GM18519 (cell line): ENCODE data around the gene ALX4.

Experiments used
- ATAC-seq: cut with Tn5 transposase; IDR thresholded peaks from one replicate; pipeline ENCODE4 v1.9.1; 2021; ENCODE audit warnings: mild to moderate bottlenecking, moderate library complexity; ENCODE audit not compliant: unreplicated experiment, low FRiP score

ALX4 gene

DNA sequence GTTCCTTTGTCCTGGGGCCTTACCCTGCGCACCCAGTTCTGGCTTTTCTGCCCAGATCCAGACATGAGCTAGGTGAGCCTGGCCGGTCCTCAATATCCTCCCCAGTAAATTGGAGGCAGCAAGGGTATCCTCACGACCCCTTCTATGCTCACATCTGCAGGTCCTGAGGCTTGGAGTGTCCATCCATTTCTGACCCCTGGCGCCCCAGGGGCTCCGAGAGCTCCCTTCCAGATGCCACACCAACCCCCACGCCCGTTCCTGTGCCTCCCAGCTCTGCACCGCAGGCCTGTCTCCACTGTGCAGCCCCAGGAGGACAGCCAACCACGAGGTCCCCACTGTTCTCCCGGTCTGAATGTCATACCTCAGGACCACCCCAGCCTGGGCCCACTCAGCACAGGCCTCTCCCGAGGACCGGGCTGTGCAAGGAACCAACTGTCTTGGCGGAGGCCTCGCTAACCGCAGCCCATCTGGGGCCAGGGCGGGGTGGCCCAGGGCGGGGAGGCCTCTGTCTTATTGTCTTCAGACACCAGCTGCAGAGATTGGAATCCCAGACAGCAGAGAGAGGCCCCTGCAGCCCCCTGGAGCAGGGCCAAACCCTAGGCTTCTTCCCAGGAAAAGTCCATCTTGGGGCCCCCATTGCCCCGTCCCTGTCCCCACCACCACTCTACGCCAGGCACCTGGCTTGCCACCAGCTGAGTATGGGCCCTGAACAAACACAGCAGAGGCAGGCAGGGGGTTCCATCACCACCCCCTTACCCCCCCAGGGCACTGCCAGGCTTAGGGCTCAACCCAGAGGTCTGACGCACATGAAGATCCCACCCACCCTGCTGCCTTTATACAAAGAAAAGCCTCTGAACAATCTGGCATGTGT, 39.3 kb downstream of the ALX4 start:
- no peak for ATAC-seq

DNA sequence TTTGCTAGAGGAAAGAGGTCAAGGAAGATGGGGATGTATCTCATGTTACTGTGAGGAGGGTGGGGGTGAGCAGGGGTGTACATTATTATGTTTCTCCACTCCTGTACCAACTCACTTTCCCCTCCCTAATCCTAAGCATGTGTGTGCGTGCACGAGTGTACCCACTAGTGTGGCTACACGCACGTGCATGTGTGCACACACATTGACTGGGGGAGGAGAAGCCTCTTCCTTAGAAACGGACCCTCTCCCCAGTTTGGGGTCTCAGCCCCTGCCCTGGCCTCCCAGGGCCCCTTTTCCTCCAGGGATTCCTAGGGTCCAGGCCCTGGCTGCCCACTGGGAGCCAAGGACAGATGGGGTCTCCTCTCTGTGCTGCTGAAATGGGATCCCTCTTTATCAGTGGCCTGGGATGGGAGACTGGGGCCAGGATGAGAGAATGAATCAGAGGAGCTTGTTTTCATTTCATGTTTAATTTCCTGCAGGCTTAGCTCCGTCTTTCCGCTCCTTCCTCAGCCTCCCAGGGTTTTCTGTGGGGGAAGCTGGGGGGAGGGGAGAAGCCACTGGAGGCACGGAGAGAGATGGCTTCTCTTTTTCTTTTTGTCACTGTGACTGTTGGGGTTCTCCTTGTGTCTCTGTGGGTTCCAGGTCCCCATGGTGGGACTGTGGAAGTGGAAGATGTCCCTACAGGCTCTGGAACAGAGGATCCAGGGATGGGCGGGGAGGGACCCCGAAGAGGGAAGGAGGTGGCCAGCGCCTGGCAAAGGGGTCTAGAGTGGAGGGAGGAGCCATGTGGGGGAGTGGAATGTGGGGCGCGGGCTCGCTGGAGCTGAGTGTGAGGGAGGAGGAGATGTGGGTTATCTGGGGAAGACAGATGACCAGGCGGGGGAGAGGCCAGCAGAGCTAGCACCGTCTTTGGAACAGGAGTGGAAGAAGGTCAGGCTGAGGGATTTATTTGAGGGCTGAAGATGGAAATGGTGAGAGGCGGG, 40.3 kb downstream of the ALX4 start:
- ATAC-seq = no peak

GRCh38 chr11:44268614-44269080, 41.3 kb downstream of the ALX4 start:
- no peak for ATAC-seq

DNA sequence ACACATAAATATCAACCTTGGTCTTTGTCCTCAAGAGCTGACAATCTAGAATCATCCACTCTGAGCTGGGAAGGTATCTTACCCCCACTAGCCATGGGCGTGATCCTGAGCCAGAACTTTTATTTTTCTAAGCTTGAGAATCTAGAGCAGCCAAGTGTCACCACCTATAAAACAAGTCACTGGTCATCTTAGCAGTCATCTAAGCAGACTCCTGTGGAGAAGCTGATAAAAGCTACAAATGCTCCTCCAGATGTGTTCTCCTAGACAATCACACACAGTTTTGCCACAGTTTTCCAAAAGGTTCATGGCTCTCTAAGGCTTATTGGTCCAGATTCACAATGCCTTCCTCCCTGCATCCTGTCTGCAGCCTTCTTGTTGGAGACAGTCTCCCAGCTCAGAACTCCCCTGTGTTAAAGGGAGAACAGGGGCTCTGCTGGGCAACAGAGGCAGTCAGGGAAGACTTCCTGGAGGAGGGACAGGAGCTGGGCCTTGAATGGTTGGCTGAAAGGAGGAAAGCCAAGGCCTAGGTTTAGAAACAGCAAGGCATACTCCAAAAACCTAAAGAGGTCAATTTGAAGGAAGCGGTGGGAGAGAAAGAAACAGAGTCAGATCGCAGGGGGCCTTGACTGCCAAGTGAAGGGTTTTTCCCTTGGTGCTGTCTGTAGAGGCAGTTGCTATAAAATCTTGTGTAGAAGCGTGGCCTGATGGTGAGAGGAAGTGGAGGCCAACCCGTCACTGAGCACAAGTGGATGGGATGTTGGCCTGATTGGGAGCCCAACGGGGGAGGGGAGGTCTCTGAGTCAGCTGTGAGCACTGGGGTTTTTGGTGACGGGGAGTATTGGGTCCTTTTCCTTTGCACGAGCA, 42.0 kb downstream of the ALX4 start:
- ATAC-seq = no peak

DNA sequence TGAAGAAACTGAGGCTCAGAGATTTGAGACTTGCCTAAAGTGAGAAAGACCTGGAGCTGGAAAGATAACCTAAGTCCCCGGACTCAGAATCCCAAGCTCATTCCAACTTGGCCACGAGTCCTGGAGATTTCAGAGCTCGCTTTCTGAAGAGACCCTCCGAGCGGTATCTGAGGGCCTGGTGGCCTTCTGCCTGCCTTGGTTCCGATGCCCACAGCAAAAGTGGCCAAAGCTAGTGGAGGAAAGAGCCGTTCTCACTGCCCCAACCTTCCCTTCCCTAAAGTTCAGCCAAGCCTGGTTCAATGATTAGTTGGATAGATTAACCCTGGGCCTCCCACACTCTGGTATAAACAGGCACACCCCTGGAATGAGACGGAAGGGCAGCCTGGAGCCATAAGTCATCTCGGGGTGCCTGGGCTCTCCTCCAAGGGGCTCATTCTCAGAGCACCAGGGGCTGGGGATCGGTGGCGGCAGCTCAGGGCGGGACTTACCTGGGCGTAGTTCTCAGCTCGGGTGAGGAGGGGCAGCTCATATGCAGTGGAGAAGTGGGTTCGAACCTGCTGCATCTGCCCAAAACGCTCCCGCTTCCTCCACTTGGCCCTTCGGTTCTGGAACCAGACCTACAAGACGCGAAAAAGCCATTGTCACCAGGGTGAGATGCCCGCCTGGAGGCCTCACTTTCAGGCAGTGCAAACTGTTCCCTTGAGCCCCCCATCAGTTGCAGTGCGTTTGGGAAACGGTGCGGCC, 42.8 kb downstream of the ALX4 start:
- no peak for ATAC-seq

GRCh38 chr11:44266056-44266780, 43.7 kb downstream of the ALX4 start:
- no peak for ATAC-seq

DNA sequence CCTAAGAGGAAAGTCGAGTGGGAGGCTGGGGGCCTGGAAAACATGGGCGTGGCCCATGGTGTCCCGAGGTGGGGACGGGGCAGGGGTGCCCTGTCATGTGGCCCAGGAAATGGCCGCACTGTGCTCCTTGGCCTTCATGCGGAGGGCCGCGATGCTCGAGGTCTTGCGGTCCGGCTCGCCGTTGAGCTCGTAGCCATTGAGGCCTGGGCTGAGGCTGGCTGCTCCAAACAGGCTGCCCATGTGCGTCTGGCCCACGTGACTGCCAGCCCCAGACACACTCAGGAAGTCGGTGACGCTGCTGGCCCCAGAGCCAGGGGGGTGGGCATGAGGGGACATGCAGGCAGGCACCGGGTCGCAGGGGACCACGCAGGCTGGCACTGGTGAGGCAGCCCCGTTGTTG, 45.2 kb downstream of the ALX4 start:
- no peak for ATAC-seq

GRCh38 chr11:44264438-44264749, 45.5 kb downstream of the ALX4 start:
- ATAC-seq = no peak

DNA sequence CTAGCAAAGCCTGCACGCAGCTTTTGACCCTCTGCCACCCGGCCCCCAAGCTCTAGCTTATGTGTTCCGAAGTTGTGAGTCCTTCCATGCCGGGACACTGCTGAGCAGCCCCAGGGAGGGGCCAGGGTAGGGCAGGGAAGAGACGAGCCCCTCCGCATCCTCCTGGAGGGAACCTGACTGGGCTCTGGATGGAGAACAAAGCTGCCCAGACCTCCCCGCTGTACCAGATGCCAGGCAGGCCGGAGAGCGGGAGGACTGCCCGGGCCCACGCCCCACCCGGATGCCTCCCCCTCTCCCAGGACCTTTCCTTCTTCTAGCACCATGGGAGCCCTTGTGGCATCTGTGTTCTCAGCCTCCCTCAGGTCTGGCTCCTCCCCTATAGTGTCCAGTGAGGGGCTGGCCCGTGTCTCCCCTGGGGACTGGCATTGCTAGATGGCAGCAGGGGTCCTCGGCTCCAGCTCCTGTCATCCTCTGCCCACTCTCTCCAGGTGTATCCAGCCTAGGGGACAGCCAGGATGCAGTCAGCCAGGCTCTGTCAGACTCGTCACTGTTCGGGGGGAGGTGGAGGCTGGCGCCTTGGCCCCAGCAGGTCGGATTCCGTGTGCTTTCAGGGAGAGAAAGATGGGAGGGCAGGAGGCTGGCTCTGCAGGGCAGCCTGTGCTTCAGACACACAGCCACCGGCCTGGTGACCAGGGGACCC, 46.1 kb downstream of the ALX4 start:
- no peak for ATAC-seq

GRCh38 chr11:44261800-44262591, 47.9 kb downstream of the ALX4 start:
- ATAC-seq = no peak

GRCh38 chr11:44260081-44260480, 49.9 kb downstream of the ALX4 start:
- ATAC-seq = no peak

DNA sequence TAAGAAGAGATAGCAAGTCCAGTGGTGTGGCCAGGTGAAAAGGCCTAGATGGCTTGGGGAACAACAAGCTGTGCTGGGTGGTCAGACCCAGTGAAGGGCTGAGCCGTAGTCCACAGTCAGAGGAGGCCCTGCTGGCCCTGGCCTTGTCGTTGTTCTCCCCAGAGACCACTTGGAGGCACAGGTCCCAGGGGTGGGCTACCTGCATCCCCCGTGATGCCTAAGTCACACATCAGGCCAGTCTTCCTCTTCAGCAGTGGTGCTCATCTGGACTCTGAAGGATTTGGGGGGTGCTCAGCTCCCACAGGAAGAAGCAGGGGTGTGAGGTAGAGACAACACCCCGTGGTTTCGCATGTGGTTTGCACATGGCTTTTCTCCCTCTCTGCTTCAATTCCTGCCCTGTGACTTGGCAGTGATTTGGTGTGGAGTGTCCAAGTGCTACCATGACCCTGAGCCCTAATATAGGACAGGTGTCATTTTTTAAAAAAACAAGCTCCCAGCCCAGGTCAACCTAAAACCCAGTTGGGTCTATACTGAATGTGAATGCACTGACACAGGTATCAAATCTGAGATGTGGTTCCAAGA, 51.0 kb downstream of the ALX4 start:
- no peak for ATAC-seq

DNA sequence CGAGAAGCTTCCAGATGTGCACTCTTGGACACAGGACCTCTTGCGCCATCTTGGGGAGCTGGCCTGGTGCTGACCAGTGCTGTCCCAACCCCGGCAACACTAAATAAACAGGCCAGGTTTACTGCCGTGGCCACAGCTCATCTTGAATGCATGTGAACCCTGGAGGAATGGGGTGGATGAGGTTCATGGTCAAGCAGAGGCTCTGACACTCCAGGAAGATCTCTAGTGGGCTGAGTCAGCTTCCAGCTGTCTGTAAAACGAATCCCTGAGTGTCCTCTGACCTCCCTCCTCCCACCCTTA, 51.8 kb downstream of the ALX4 start:
- ATAC-seq = no peak

DNA sequence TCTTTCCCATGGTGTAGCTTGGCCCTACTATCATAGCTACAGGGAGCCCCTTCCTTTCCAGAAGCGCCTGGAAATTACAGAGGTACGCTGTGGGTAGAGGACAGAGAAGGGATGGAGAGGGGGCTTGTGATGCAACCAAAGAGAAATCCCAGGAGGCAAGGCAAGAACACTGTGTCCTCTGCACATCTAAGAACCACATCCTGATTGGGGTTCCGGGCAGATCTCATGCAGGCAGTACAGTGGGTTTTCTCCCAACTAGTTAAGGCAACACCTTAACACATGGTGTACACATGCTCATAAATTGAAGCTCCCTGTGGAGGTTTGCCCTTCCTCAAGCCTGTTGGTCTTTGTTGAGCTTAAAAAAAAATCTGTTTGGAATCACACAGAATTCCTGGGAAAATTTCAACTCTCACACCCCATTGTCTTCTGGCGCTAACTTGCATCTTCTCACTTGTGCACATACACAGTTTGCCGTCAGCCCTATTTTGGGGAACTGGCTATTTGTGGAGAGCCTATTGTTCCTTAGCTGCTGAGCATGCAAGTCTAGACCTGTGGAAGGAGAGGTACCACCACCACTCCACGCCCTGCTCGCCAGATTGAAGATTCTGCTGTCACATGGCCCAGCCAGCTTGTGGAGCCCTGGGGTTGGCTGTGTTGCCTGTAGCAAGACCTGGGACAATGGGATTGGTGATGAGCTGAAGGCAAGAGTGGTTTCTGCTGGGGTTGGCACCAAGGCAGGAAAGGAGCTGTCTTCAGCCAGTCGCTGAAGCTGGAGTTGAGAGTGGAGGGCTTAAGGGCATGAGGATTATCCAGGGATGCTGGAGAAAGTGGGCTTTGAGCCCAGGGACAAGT, 52.4 kb downstream of the ALX4 start:
- ATAC-seq = no peak

GRCh38 chr11:44256673-44257291, 53.2 kb downstream of the ALX4 start:
- no peak for ATAC-seq

GRCh38 chr11:44255406-44256071, 54.4 kb downstream of the ALX4 start:
- no peak for ATAC-seq
